ENCODE measurements around the gene ZNF804A. TPM values are rescaled to one million over a fixed set of nuclear protein-coding genes. Genes with fewer than 3 reads are reported as not detected.
"Not testable (repeated sequence)": the region's sequence is repeated elsewhere in the genome, so short reads cannot be mapped to it uniquely, and the experiment has no call there.

ZNF804A gene
- total RNA-seq, 2 experiments from 2014 or later: not detected

GRCh38 chr2:184834699-184835397, 236.5 kb downstream of the ZNF804A start:
- H3K27me3 Mint-ChIP-seq: no peaks in the 10 kb centered on the region
- H3K4me1 Mint-ChIP-seq: no peaks in the 10 kb centered on the region
- CTCF ChIA-PET: no interaction called here
- no peak for ATAC-seq
- no peaks in the 10 kb centered on the region for H3K36me3 Mint-ChIP-seq
- H3K9me3 Mint-ChIP-seq (ENCODE audit: low read depth): no peaks in the 10 kb centered on the region
- H3K27ac Mint-ChIP-seq: no peak overlapping the region
- no peak for DNase-seq
- H3K4me3 Mint-ChIP-seq: no peak overlapping the region

DNA sequence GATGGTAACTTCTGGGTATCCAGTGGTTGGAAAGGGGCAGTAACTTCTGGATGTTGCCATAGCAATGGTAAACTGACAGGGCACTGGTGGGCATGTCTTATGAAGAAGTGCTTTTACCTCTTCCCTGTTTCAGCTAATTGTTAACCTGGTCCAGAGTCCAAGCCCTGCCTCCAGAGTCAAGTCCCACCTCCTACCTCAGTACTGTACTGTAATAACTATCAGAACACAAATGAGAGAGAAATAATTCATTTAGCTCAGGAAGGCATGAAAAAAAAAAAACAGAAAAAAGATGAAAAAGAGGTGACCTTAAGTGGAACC, 237.0 kb downstream of the ZNF804A start:
- Mint-ChIP-seq H3K36me3 (no peaks in the 10 kb centered on the region), H3K27ac (no peak overlapping the region), H3K4me1 (no peaks in the 10 kb centered on the region), H3K9me3 (ENCODE audit: low read depth) (no peaks in the 10 kb centered on the region), H3K4me3 (no peak overlapping the region), H3K27me3 (no peaks in the 10 kb centered on the region)
- no peak for DNase-seq
- CTCF ChIA-PET: no interaction called here
- ATAC-seq: no peak

- CTCF ChIA-PET: no interaction called here
- no peaks in the 10 kb centered on the region for H3K4me1 Mint-ChIP-seq
- DNase-seq: no peak
- H3K4me3 Mint-ChIP-seq: no peak overlapping the region
- H3K36me3 Mint-ChIP-seq: no peaks in the 10 kb centered on the region
- H3K27ac Mint-ChIP-seq: no peak overlapping the region
- no peak for ATAC-seq
- H3K27me3 Mint-ChIP-seq: no peaks in the 10 kb centered on the region
- H3K9me3 Mint-ChIP-seq (ENCODE audit: low read depth): peaks cover 6% of the 10 kb centered on the region
These were observed 249.0 kb downstream of the ZNF804A start for GRCh38 chr2:184847331-184847730.

DNA sequence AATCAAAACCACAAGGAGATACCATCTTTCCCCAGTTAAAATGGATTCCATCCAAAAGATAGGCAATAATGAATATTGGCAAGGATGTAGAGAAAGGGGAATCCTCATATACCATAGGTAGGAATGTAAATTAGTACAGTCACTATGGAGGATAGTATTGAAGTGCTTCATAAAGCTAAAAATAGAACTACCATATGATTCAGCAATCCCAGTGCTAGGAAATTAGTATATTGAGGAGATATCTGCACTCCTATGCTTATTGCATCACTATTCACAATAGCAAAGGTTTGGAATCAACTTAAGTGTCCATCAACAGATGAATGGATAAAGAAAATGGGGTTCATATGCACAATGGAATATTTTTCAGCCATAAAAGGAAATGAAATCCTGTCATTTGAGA, 251.2 kb downstream of the ZNF804A start:
- no peak overlapping the region for H3K27ac Mint-ChIP-seq
- DNase-seq (no peak), ATAC-seq (no peak)
- H3K4me3 Mint-ChIP-seq: no peak overlapping the region
- H3K4me1 Mint-ChIP-seq: no peaks in the 10 kb centered on the region
- peaks cover 5% of the 10 kb centered on the region for H3K9me3 Mint-ChIP-seq (ENCODE audit: low read depth)
- H3K36me3 Mint-ChIP-seq: no peaks in the 10 kb centered on the region
- CTCF ChIA-PET: no interaction called here
- H3K27me3 Mint-ChIP-seq: no peaks in the 10 kb centered on the region

GRCh38 chr2:184851576-184851975, 253.2 kb downstream of the ZNF804A start:
- ATAC-seq (no peak), DNase-seq (no peak)
- Mint-ChIP-seq H3K27ac (no peak overlapping the region), H3K9me3 (ENCODE audit: low read depth) (peaks cover 2% of the 10 kb centered on the region), H3K4me1 (no peaks in the 10 kb centered on the region), H3K4me3 (no peak overlapping the region), H3K27me3 (no peaks in the 10 kb centered on the region), H3K36me3 (no peaks in the 10 kb centered on the region)
- CTCF ChIA-PET: no interaction called here

DNA sequence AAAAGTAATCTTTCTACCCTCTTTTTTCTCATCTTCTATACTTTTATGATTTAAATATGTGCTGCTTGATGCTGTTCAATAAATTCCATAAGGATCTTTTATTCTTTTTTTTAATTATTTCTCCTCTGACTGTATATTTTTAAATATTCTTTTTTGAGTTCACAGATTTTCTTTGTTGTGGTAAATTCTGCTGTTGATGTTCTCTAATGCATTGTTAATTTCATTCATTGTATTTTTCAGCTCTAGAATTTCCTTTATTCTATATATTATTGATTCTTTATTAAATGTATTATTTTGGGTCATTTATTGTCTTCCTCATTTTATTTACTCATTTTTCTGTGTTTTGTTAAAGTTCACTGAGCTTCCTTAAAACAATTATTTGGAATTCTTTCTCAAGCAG, 260.9 kb downstream of the ZNF804A start:
- Mint-ChIP-seq H3K27ac (no peak overlapping the region), H3K4me3 (no peak overlapping the region), H3K36me3 (no peaks in the 10 kb centered on the region), H3K4me1 (no peaks in the 10 kb centered on the region), H3K27me3 (no peaks in the 10 kb centered on the region), H3K9me3 (ENCODE audit: low read depth) (peaks cover 7% of the 10 kb centered on the region)
- no peak for ATAC-seq
- DNase-seq: no peak
- CTCF ChIA-PET: no interaction called here

DNA sequence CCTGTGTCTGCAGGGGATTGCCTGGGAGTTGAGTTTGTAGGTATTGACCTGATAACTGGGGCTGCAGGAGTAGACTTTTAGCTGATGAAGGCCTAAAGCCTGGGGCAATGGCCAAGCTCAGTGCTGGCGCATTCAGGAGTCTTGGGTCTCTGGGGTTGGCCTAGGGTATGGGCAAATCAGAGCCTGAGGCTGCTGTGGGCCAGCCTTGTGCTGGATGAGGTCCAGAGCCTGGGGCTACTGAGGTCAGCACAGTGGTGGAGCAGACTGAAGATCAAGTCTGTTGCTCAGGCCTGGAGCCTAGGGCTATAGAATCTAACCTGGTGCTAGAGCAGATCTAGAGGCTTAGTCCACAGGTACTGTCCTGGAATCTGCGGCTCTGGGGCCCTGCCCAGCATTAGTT, 262.4 kb downstream of the ZNF804A start:
- Mint-ChIP-seq H3K27ac (no peak overlapping the region), H3K36me3 (no peaks in the 10 kb centered on the region), H3K27me3 (no peaks in the 10 kb centered on the region), H3K4me1 (no peaks in the 10 kb centered on the region), H3K9me3 (ENCODE audit: low read depth) (peaks cover 7% of the 10 kb centered on the region), H3K4me3 (no peak overlapping the region)
- DNase-seq (no peak), ATAC-seq (no peak)
- CTCF ChIA-PET: no interaction called here

- Mint-ChIP-seq H3K4me1 (no peaks in the 10 kb centered on the region), H3K4me3 (no peak overlapping the region), H3K27me3 (no peaks in the 10 kb centered on the region), H3K36me3 (no peaks in the 10 kb centered on the region), H3K27ac (no peak overlapping the region), H3K9me3 (ENCODE audit: low read depth) (peaks cover 5% of the 10 kb centered on the region)
- ATAC-seq (no peak), DNase-seq (no peak)
- CTCF ChIA-PET: no interaction called here
These were observed 276.9 kb downstream of the ZNF804A start for GRCh38 chr2:184875212-184875611.

- no peaks in the 10 kb centered on the region for H3K36me3 Mint-ChIP-seq
- H3K27me3 Mint-ChIP-seq: no peaks in the 10 kb centered on the region
- H3K4me1 Mint-ChIP-seq: no peaks in the 10 kb centered on the region
- DNase-seq (no peak), ATAC-seq (no peak)
- CTCF ChIA-PET: no interaction called here
- no peak overlapping the region for H3K27ac Mint-ChIP-seq
- H3K9me3 Mint-ChIP-seq (ENCODE audit: low read depth): peaks cover 7% of the 10 kb centered on the region
- H3K4me3 Mint-ChIP-seq: no peak overlapping the region
These were observed 277.6 kb downstream of the ZNF804A start for GRCh38 chr2:184875911-184876310.

GRCh38 chr2:184877909-184878308, 279.6 kb downstream of the ZNF804A start:
- H3K4me3 Mint-ChIP-seq: no peak overlapping the region
- DNase-seq (no peak), ATAC-seq (no peak)
- peaks cover 5% of the 10 kb centered on the region for H3K9me3 Mint-ChIP-seq (ENCODE audit: low read depth)
- H3K36me3 Mint-ChIP-seq: no peaks in the 10 kb centered on the region
- CTCF ChIA-PET: no interaction called here
- H3K27me3 Mint-ChIP-seq: no peaks in the 10 kb centered on the region
- H3K4me1 Mint-ChIP-seq: no peaks in the 10 kb centered on the region
- no peak overlapping the region for H3K27ac Mint-ChIP-seq

DNA sequence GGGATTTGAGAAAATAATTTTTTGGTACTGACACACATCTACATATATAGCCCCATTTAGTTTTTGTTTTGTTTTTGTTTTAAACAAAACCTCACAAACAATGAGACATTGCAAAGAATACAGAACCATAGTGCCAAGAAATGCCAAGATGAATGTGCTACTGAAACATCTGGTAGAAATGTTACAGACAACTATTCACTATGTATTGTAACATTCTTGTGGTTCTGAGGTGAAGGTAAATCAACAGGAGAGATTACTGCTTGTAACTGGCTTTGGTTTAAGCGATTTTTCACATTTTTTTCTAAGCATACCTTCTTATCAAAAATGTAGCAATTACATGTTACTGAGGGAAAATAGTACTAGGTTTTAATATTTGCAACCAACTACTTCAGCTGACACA, 281.3 kb downstream of the ZNF804A start:
- Mint-ChIP-seq H3K4me3 (no peak overlapping the region), H3K36me3 (no peaks in the 10 kb centered on the region), H3K9me3 (ENCODE audit: low read depth) (peaks cover 6% of the 10 kb centered on the region), H3K4me1 (no peaks in the 10 kb centered on the region), H3K27ac (no peak overlapping the region), H3K27me3 (no peaks in the 10 kb centered on the region)
- CTCF ChIA-PET: no interaction called here
- no peak for ATAC-seq
- no peak for DNase-seq

DNA sequence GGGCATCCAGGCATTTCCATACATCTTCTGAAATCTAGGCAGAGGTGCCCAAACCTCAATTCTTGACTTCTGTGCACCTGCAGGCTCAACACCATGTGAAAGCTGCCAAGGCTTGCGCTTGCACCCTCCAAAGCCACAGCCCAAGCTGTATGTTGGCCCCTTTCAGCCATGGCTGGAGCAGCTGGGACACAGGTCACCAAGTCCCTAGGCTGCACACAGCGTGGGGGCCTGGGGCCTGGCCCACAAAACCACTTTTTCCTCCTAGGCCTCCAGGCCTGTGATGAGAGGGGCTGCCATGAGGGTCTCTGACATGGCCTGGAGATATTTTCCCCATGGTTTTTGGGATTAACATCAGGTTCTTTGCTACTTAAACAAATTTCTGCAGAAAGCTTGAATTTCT, 288.3 kb downstream of the ZNF804A start:
- DNase-seq, CTCF ChIA-PET, H3K27ac Mint-ChIP-seq, H3K36me3 Mint-ChIP-seq, ATAC-seq, H3K4me1 Mint-ChIP-seq, H3K4me3 Mint-ChIP-seq, H3K27me3 Mint-ChIP-seq: not testable (repeated sequence)
- H3K9me3 Mint-ChIP-seq (ENCODE audit: low read depth): peaks cover 11% of the 10 kb centered on the region

DNA sequence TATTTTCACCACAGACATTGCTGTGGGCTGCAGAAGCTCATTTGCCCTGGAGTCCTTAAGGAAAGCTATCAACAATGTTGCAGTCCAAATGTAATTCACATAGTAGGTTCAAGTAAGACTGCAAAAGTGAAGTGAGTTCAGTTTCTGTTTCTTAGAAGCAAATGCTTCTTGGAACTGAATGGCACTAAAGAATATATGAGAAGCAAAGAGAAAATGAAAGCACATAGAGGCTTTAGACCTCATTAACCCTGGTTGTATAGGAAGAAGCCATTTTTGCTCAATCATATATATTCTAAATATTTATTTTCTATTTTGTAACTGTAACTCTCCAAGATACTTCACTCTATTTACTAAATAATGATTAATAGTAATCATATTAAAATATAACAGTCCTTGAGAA, 292.0 kb downstream of the ZNF804A start:
- ATAC-seq (no peak), DNase-seq (no peak)
- Mint-ChIP-seq H3K4me1 (no peaks in the 10 kb centered on the region), H3K4me3 (no peak overlapping the region), H3K36me3 (no peaks in the 10 kb centered on the region), H3K27me3 (no peaks in the 10 kb centered on the region), H3K9me3 (ENCODE audit: low read depth) (peaks cover 10% of the 10 kb centered on the region), H3K27ac (no peak overlapping the region)
- CTCF ChIA-PET: no interaction called here

DNA sequence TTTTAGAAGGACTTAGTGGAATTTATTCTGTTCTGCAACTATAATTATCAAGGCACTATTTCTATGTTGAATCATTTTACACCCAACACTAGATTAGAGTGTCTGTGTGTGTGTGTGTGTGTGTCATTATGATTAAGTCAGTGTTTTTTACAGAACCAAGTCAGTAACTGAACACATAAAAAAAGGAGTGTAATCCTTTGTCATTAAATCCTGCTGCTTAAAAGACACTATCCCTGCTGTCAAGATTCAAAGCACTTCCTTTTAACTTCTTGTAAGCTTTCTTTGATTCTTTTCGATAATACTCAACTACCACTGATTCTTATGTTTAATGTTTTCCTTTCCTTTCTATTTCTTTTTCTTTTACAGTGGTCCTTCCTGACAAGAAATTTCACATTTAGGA, 306.7 kb downstream of the ZNF804A start:
- CTCF ChIA-PET: no interaction called here
- peaks cover 6% of the 10 kb centered on the region for H3K9me3 Mint-ChIP-seq (ENCODE audit: low read depth)
- no peak overlapping the region for H3K4me3 Mint-ChIP-seq
- H3K27me3 Mint-ChIP-seq: no peaks in the 10 kb centered on the region
- ATAC-seq (no peak), DNase-seq (no peak)
- H3K36me3 Mint-ChIP-seq: no peaks in the 10 kb centered on the region
- no peak overlapping the region for H3K27ac Mint-ChIP-seq
- no peaks in the 10 kb centered on the region for H3K4me1 Mint-ChIP-seq

DNA sequence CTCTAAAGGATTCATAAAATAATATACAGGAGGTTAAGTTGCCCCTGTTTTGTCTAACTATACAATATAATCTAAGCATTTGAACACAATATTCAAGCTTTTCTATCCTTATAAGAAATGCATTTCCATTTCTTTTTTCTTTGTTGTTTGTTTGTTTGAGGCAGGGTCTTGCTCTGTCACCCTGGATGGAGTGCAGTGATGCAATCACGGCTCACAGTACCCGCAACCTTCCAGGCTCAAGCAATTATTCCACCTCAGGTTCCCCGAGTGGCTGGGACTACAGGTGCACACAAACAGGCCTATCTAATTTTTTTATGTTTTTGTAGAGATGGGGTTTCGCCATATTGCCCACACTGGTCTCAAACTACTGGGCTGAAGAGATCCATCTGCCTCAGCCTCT, 307.8 kb downstream of the ZNF804A start:
- H3K4me3 Mint-ChIP-seq: no peak overlapping the region
- peaks cover 4% of the 10 kb centered on the region for H3K9me3 Mint-ChIP-seq (ENCODE audit: low read depth)
- H3K4me1 Mint-ChIP-seq: no peaks in the 10 kb centered on the region
- ATAC-seq: no peak
- no peak overlapping the region for H3K27ac Mint-ChIP-seq
- CTCF ChIA-PET: no interaction called here
- no peaks in the 10 kb centered on the region for H3K27me3 Mint-ChIP-seq
- DNase-seq: no peak
- H3K36me3 Mint-ChIP-seq: no peaks in the 10 kb centered on the region
